ENCODE results near the gene CCNY. TPM values are rescaled to one million over a fixed set of nuclear protein-coding genes. Genes with fewer than 3 reads are reported as not detected.

The CCNY gene
- total and polyA plus RNA-seq, 8 donors: 60.9 to 87.6 (median 81.7) TPM

DNA sequence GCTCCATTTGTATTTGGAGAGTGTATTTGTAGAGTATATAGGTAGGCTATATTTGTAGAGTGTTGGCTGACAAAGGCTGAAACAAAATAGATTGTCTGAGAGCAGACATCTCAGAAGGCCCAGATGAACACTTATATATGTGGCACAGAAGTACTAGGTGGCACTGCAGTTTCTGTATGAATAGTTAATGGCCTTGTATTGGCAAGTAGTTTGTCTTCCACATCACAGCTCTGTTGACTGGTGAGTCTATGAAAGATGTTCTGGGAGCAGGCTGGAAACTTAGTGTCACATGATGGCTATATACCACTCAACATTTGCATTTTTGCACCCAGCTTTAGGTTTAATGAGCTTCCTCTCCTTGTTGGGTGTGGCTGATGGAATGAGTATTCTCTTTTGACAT lies 51.9 kb downstream of the CCNY start:
- Histone ChIP-seq H3K27ac (no peak overlapping the region), H3K27me3 (no peaks in the 10 kb centered on the region), H3K36me3 (no peaks in the 10 kb centered on the region), H3K4me1 (peaks cover 16 to 44% of the 10 kb centered on the region in 2 donors), H3K9me3 (peaks cover 0 to 17% of the 10 kb centered on the region in 2 donors), H3K4me3 (no peak overlapping the region)
- intact Hi-C loops (cut with DNase I): no loop called here
- ATAC-seq (no peak), DNase-seq (no peak)
- TF ChIP-seq, protein P1, sequence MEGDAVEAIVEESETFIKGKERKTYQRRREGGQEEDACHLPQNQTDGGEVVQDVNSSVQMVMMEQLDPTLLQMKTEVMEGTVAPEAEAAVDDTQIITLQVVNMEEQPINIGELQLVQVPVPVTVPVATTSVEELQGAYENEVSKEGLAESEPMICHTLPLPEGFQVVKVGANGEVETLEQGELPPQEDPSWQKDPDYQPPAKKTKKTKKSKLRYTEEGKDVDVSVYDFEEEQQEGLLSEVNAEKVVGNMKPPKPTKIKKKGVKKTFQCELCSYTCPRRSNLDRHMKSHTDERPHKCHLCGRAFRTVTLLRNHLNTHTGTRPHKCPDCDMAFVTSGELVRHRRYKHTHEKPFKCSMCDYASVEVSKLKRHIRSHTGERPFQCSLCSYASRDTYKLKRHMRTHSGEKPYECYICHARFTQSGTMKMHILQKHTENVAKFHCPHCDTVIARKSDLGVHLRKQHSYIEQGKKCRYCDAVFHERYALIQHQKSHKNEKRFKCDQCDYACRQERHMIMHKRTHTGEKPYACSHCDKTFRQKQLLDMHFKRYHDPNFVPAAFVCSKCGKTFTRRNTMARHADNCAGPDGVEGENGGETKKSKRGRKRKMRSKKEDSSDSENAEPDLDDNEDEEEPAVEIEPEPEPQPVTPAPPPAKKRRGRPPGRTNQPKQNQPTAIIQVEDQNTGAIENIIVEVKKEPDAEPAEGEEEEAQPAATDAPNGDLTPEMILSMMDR (IDR thresholded peaks at IDR 0.05): no peak

DNA sequence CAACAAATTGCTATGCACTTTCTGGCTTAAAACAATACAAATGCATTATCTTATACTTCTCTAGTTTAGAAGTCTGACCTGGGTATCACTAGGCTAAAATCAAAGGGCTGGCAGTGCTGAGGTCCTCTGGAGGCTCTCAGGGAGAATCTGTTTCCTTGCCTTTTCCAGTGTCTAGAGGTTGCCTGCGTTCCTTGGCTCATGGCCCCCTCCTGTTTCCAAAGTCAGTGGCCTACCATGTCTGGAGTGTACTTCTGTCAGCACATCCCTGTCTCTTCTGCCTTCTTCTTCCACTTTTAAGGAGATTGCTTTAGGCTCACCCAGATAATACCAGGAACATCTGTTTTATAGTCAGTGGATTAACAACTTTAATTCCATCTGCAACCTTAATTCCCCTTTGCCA lies 52.4 kb downstream of the CCNY start:
- no peaks in the 10 kb centered on the region for H3K27me3 ChIP-seq
- TF ChIP-seq, protein P1 (IDR thresholded peaks at IDR 0.05): no peak
- intact Hi-C loops (cut with DNase I): no loop called here
- no peak for DNase-seq
- no peak overlapping the region for H3K4me3 ChIP-seq
- H3K36me3 ChIP-seq: no peaks in the 10 kb centered on the region
- peaks cover 0 to 17% of the 10 kb centered on the region in 2 donors for H3K9me3 ChIP-seq
- no peak overlapping the region for H3K27ac ChIP-seq
- peaks cover 16 to 49% of the 10 kb centered on the region in 2 donors for H3K4me1 ChIP-seq
- no peak for ATAC-seq

DNA sequence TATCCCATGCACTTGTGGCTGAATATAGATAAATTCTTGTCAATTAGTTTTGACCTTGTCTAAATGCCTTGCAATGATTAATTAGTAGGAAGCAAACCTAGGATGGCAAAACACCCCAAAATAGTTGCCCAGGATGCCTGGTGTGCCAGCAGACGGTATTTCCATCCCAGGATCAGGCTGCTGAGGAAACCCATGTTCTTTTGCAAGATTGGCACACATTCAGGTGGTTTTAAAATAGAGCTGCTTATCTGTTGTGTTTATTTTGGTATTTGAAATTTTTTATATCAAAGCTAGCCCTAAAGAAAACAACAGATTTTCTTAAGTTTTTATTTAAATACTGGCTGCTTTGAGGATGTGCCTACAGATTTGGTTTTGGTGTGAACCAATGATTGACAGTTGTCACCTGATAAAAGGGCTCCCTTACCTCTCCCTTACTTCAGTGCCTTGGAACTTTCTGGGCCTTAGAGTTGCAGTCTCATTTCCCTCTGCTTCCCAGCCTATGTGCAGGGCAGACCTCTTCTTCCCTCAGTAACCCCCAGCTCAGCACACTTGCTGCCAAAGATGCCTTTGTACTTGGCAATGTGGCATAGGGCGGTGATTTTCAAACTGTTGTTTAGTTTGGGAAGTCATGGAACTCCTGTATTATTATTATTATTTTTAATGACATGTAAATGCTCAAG lies 54.0 kb downstream of the CCNY start:
- ATAC-seq: no peak
- H3K4me1 ChIP-seq: peaks cover 16 to 53% of the 10 kb centered on the region in 2 donors

DNA sequence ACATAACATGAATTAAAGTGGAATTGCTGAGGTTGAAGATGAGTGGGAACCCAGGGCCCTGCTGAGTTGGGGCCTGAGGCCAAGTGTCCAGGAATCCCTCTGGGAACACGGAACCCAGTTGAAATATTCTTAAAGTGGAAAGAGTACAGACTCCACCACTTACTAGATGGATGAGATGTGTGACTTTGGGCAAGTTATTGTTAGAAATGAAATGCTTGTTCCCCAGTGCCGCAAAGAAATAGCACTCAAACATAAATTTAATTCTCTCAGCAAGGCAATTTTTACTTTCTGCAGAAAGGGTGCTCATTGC lies 54.5 kb downstream of the CCNY start:
- intact Hi-C loops (cut with DNase I): no loop called here
- ATAC-seq (no peak), DNase-seq (no peak)
- TF ChIP-seq, protein P1 (IDR thresholded peaks at IDR 0.05): no peak
- Histone ChIP-seq H3K4me1 (peaks cover 16 to 53% of the 10 kb centered on the region in 2 donors), H3K36me3 (no peaks in the 10 kb centered on the region), H3K27me3 (no peaks in the 10 kb centered on the region), H3K27ac (no peak overlapping the region), H3K4me3 (no peak overlapping the region), H3K9me3 (peaks cover 0 to 17% of the 10 kb centered on the region in 2 donors)

More for the DNA sequence above, 54.0 kb downstream of the CCNY start:
- H3K9me3 ChIP-seq: peaks cover 0 to 17% of the 10 kb centered on the region in 2 donors
- no peaks in the 10 kb centered on the region for H3K27me3 ChIP-seq
- TF ChIP-seq, protein P1 (IDR thresholded peaks at IDR 0.05): no peak
- DNase-seq: no peak
- H3K27ac ChIP-seq: no peak overlapping the region
- no peak overlapping the region for H3K4me3 ChIP-seq
- intact Hi-C loops (cut with DNase I): no loop called here
- H3K36me3 ChIP-seq: no peaks in the 10 kb centered on the region

DNA sequence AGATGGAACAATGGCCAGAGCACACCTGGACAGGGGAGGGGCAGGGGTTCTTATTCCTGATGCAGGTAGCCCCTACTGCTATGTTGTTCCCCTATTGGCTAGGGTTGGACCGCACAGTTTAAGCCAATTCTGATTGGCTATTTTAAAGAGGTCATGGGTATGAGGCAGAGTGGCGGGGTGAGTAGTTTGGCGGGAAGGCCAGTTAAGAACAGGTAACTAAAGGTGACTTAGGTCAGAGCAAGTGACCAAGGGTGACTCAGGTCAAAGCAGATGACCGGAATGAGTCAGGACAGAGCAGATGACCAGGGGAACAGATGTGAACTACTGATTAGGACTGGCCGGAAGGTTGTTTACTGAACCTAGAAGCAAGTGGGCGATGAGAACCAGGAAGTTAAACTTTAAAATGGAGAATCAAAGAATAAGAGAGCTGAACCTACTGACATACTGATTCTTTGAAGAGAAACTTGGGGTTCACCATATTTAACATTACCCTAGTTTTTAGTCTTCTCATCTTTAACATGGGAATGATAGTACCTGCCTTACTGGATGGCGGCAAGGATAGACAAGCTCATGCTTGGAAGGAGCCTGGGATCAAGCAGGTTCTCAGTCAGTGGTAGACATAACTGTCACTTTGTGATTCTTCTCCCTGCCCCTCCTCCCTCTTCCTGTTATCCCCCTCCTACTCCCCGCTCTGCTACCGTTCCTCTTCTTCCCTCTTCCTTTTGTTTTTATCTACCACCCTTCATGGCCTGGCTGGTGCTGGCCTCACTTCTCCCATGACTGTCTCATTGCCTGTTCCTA lies 55.0 kb downstream of the CCNY start:
- intact Hi-C loops (cut with DNase I): no loop called here
- DNase-seq (no peak), ATAC-seq (no peak)
- Histone ChIP-seq H3K9me3 (peaks cover 0 to 17% of the 10 kb centered on the region in 2 donors), H3K36me3 (no peaks in the 10 kb centered on the region), H3K4me1 (peaks cover 16 to 53% of the 10 kb centered on the region in 2 donors), H3K27me3 (no peaks in the 10 kb centered on the region), H3K4me3 (no peak overlapping the region), H3K27ac (no peak overlapping the region)
- TF ChIP-seq, protein P1 (IDR thresholded peaks at IDR 0.05): no peak
